Thymus (tissue), 14 donors: ENCODE data around the gene LUC7L. TPM values are rescaled to one million over a fixed set of nuclear protein-coding genes. Genes with fewer than 3 reads are reported as not detected.

Experiments used
- DNase-seq, 9 donors: peaks; one replicate each; pipeline ENCODE4 v3.0.0-alpha.2; 2013; ENCODE audit warnings: low spot score in 9 of 9, low read depth in 6 of 9, missing footprints in 1 of 9
- H3K27ac ChIP-seq, 2 donors: one replicate each; pipeline ENCODE4 v1.5.1; 2013; ENCODE audit warnings: control low read depth in 1 of 2, low read depth in 1 of 2, low read length in 1 of 2, mild to moderate bottlenecking in 1 of 2, moderate library complexity in 1 of 2
- H3K27me3 ChIP-seq, 2 donors: one replicate each; pipeline ENCODE4 v1.5.1; 2013; ENCODE audit warnings: low read length in 1 of 2; ENCODE audit not compliant: control insufficient read depth in 2 of 2, insufficient read depth in 1 of 2
- H3K36me3 ChIP-seq, 2 donors: one replicate each; pipeline ENCODE4 v1.5.1; 2013; ENCODE audit warnings: low read length in 1 of 2, mild to moderate bottlenecking in 1 of 2, moderate library complexity in 1 of 2; ENCODE audit not compliant: control insufficient read depth in 2 of 2, insufficient read depth in 2 of 2
- H3K4me1 ChIP-seq, 2 donors: one replicate each; pipeline ENCODE4 v1.5.1; 2013; ENCODE audit warnings: low read length in 2 of 2; ENCODE audit not compliant: control insufficient read depth in 2 of 2, insufficient read depth in 2 of 2
- H3K4me3 ChIP-seq, 2 donors: one replicate each; pipeline ENCODE4 v1.5.1; 2013; ENCODE audit warnings: low read length in 2 of 2, control low read depth in 1 of 2, mild to moderate bottlenecking in 1 of 2
- H3K9me3 ChIP-seq, 2 donors: one replicate each; pipeline ENCODE4 v1.5.1; 2013; ENCODE audit warnings: low read length in 1 of 2, mild to moderate bottlenecking in 1 of 2; ENCODE audit not compliant: control insufficient read depth in 2 of 2, insufficient read depth in 1 of 2
- WGBS: extraction: QIAGEN DNeasy Blood & Tissue Kit; methylation state at CpG from one replicate; pipeline ENCODE4 v1.1.7; 2013; 5-methylcytosine and 5-hydroxymethylcytosine counted together
- long read RNA-seq, 10 donors: transcript quantifications; one replicate each; lab custom pipeline, GENCODE V29; 2026
- polyA plus RNA-seq: library from polyadenylated mRNA; stranded (reverse); fragments of 200-250 nt; gene quantifications from one replicate; pipeline ENCODE4 v1.2.3, GENCODE V29; 2013
- total RNA-seq: library from RNA; stranded (reverse); fragments of 120-200 nt; gene quantifications from one replicate; pipeline ENCODE4 v1.2.4, GENCODE V29; 2013
- donor health status: healthy.

Gene LUC7L
- total RNA-seq (64.7 TPM), polyA plus RNA-seq (458 TPM)
- long read RNA-seq, donor 1, partial matches to known transcripts: 0 of 1 reads
- long read RNA-seq, donor 1, other reads (novel, unspliced or antisense): 0 of 1 reads
- long read RNA-seq, donor 2: 0 reads
- long read RNA-seq, donor 3, transcript LUC7L-201 (10 exons, 1,456 nt): major isoform, 6 of 25 reads
- long read RNA-seq, donor 3, partial matches to known transcripts: 10 of 25 reads
- long read RNA-seq, donor 3, other reads (novel, unspliced or antisense): 0 of 25 reads
- long read RNA-seq, donor 4, transcript LUC7L-201 (10 exons, 1,456 nt): major isoform, 5 of 8 reads
- long read RNA-seq, donor 4, partial matches to known transcripts: 0 of 8 reads
- long read RNA-seq, donor 4, other reads (novel, unspliced or antisense): 0 of 8 reads
- long read RNA-seq, donor 5, transcript LUC7L-201 (10 exons, 1,456 nt): major isoform, 6 of 44 reads
- long read RNA-seq, donor 5, partial matches to known transcripts: 28 of 44 reads
- long read RNA-seq, donor 5, other reads (novel, unspliced or antisense): 0 of 44 reads
- long read RNA-seq, donor 6, transcript LUC7L-201 (10 exons, 1,456 nt): major isoform, 8 of 13 reads
- long read RNA-seq, donor 6, partial matches to known transcripts: 0 of 13 reads
- long read RNA-seq, donor 6, other reads (novel, unspliced or antisense): 0 of 13 reads
- long read RNA-seq, donor 7, partial matches to known transcripts: 5 of 9 reads
- long read RNA-seq, donor 7, other reads (novel, unspliced or antisense): 0 of 9 reads
- long read RNA-seq, donor 8, partial matches to known transcripts: 0 of 2 reads
- long read RNA-seq, donor 8, other reads (novel, unspliced or antisense): 0 of 2 reads
- long read RNA-seq, donor 9, partial matches to known transcripts: 0 of 5 reads
- long read RNA-seq, donor 9, other reads (novel, unspliced or antisense): 0 of 5 reads
- long read RNA-seq, donor 10, partial matches to known transcripts: 0 of 4 reads
- long read RNA-seq, donor 10, other reads (novel, unspliced or antisense): 0 of 4 reads

GRCh38 chr16:228852-229730 is at the start of gene LUC7L:
TSS of gene LUC7L (minus strand) at chr16:229449. CDS start at chr16:229339, 110 bp downstream.
- peak within 1 kb of the TSS; percentile 90 to 99 for H3K4me3 ChIP-seq
- H3K4me1 ChIP-seq: peaks cover 8 to 10% of the 10 kb centered on the region in 2 donors
- H3K36me3 ChIP-seq: peaks cover 29 to 35% of the 10 kb centered on the region in 2 donors
- DNase-seq: peak; percentile 62 to 95 (median 89)
- WGBS: 2% methylated on average over 88 of the region's 88 CpGs
- H3K9me3 ChIP-seq: no peaks in the 10 kb centered on the region
- H3K27ac ChIP-seq: peak within 1 kb of the TSS; percentile 99 to 100
- H3K27me3 ChIP-seq: no peaks in the 10 kb centered on the region

- Histone ChIP-seq H3K36me3 (no peaks in the 10 kb centered on the region), H3K9me3 (peaks cover 0 to 4% of the 10 kb centered on the region in 2 donors), H3K27me3 (peaks cover 66 to 89% of the 10 kb centered on the region in 2 donors), H3K4me1 (peaks cover 0 to 2% of the 10 kb centered on the region in 2 donors), H3K4me3 (no peak overlapping the region), H3K27ac (no peak overlapping the region)
- 48% methylated on average over 6 of the region's 6 CpGs for WGBS
- peak in 2 of 9 donors; percentile 7 to 56 for DNase-seq
These were observed 49.7 kb upstream of the LUC7L start for GRCh38 chr16:278863-279366.

DNA sequence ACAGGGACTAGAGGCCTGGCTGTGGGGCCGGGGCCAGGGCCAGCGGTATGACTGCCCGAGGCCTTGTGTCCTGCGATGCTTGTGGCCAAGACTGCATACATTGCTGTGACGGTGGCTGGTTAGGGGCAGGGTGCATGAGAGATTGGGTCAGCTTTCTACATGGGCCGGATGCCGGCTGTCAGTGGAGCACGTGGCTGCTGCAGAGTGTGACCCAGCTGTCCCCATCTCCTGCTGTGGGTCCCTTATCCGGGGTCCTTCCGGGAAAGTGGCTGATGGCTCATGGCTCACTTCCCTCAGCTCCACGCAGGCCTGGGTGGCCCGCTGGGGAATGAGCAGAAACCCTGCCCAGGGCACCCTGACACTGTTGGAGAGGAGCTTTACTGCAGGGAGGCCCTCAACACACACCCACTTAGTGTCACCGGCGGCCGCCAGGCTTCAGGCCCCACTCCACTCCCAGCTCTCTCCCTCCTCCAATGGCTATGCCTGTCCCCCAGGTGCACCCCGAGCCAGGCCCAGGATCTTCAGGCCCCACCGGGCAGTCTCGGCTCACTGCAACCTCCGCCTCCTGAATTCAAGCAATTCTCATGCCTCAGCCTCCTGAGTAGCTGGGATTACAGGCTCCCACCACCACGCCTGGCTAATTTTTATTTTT is 47.3 kb upstream of the LUC7L start:
- 95% methylated on average over 20 of the region's 20 CpGs for WGBS
- no peak for DNase-seq
- no peak overlapping the region for H3K27ac ChIP-seq
- no peak overlapping the region for H3K4me3 ChIP-seq
- peaks cover 0 to 4% of the 10 kb centered on the region in 2 donors for H3K9me3 ChIP-seq
- peaks cover 0 to 2% of the 10 kb centered on the region in 2 donors for H3K4me1 ChIP-seq
- no peaks in the 10 kb centered on the region for H3K36me3 ChIP-seq
- peaks cover 67 to 86% of the 10 kb centered on the region in 2 donors for H3K27me3 ChIP-seq

DNA sequence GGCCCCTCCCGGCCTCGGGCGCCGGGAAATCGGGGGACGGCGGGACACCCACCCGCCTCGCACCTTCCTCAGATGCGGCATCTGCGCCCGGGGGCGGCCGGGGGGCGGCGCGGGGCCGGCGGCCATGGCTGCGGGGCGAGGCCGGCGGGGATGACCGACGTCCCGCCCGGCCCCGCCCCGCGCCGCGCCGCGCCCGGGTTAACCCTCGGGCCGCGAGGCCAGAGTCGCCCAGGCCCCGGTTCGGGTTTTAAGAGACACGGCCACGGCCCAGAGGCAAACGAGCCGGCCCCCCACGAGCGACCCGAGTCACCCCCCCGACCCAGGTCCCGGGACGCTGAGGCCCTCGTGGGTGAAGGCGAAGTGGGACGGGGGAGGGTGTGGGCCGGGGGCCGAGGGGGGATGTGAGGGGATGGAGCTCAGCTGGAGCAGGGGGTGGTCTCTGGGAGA is 46.6 kb upstream of the LUC7L start, which contains the start of gene RGS11:
RGS11 (minus strand) TSS at position 159 of the 447 bp plus-strand sequence; CDS start at position 126, 33 bp downstream.
- H3K9me3 ChIP-seq: peaks cover 0 to 4% of the 10 kb centered on the region in 2 donors
- no peaks in the 10 kb centered on the region for H3K36me3 ChIP-seq
- peaks cover 0 to 2% of the 10 kb centered on the region in 2 donors for H3K4me1 ChIP-seq
- WGBS: 6% methylated on average over 56 of the region's 56 CpGs
- peak within 1 kb of the TSS in 1 of 2 donors; percentile 25 for H3K4me3 ChIP-seq
- H3K27me3 ChIP-seq: peaks cover 60 to 84% of the 10 kb centered on the region in 2 donors
- no peak for DNase-seq
- no peak within 1 kb of the TSS for H3K27ac ChIP-seq

DNA sequence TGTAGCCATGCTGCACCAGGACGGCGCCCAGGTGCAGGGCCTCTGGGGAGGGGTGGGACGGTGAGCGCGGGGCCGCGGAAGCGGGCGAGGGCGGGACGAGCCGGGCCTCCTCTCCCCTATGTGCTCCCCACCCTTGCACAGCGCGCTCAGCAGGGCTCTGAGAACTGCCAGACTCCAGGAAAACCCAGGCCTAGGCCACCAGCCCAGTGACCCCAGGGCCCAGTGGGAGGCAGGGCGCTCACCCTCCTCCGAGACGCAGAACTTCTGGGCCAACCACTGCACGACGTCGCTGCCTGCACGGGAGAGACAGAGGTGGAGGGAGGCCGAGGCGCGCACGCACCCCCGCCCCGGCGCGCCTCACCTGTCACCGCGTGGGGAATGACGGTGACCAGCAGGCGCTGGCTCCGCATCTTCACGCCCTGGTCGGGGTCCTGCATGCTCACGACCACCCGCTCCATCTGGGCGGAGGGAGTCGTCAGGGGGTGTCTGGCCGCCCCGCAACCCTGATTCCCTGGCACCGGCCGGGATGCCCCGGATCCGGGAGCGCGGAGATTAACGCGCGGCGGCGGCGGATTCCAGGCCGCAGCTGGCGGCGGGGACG is 45.9 kb upstream of the LUC7L start:
- Histone ChIP-seq H3K27ac (no peak overlapping the region), H3K4me3 (no peak overlapping the region), H3K4me1 (peaks cover 0 to 2% of the 10 kb centered on the region in 2 donors), H3K36me3 (no peaks in the 10 kb centered on the region), H3K9me3 (peaks cover 0 to 4% of the 10 kb centered on the region in 2 donors), H3K27me3 (peaks cover 53 to 82% of the 10 kb centered on the region in 2 donors)
- 4% methylated on average over 58 of the region's 58 CpGs for WGBS
- DNase-seq: peak in 1 of 9 donors; percentile 15

DNA sequence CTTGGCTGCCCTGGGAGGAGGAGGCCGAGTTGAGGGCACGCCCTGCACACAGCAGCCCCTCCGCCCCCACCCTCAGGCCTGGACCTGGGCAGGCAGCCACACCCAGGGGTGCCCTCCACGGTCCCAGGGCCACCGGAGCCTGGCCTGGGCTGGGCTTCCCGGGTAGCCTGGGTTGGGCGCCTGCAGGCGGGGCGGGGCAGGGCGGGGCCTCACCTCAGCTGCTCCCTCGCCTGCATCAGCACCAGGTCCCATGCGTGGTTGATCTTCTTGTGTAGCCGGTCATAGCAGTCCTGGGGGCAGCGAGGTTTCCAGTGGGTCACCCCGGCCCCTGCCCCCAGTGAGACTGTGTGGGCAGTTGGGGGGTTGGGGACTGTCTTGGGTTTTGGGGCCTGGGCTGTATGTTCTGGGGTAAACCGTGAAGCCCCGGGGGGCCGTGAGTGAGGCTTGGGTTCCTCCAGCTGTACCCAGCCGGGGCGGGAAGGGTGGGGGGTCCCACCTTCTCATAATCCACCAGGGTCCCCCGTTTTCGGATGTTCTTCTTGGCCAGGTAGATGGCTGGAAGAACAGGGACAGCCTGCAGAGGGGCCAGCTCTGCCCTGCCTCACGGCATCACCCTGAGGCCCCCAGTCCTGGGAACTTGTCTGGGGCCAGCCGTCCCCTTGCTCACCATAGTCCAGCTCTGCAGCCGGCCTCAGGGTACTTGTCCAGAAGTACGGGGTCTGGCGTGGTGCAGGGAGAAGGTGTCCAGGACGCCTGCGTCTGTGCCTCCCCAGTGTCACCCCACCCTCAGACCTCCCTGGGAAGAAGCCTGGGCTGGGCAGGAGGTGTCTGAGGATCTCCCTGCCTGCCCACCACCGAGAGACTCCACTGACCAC is 44.5 kb upstream of the LUC7L start:
- Histone ChIP-seq H3K27ac (no peak overlapping the region), H3K36me3 (no peaks in the 10 kb centered on the region), H3K4me1 (peaks cover 0 to 2% of the 10 kb centered on the region in 2 donors), H3K9me3 (peaks cover 0 to 4% of the 10 kb centered on the region in 2 donors), H3K4me3 (no peak overlapping the region), H3K27me3 (peaks cover 41 to 72% of the 10 kb centered on the region in 2 donors)
- no peak for DNase-seq
- 92% methylated on average over 30 of the region's 30 CpGs for WGBS
